Epithelial cell of esophagus (primary cell): Measurements from ENCODE around the gene TCP11L2.

ENCODE experiments used
- DNase-seq: peaks from one replicate; pipeline ENCODE4 v3.0.0; 2010; ENCODE audit warnings: low read depth
- H3K4me3 ChIP-seq: 2 replicates; pipeline ENCODE4 v1.5.1; 2011; ENCODE audit warnings: mild to moderate bottlenecking, low read length, control low read depth
- CTCF ChIP-seq: IDR thresholded peaks from 2 replicates; pipeline ENCODE4 v1.5.1; 2011; ENCODE audit warnings: low read depth, mild to moderate bottlenecking, low read length, control low read depth, inconsistent platforms; ENCODE audit not compliant: insufficient read depth; ENCODE audit errors: missing control alignments

Gene TCP11L2

GRCh38 chr12:106302401-106303201 lies at the start of gene TCP11L2:
TCP11L2 (plus strand) TSS chr12:106302733; CDS start chr12:106311076, 8,343 bp downstream.
- TF ChIP-seq CTCF: no peak
- DNase-seq: peak; percentile 81

DNA sequence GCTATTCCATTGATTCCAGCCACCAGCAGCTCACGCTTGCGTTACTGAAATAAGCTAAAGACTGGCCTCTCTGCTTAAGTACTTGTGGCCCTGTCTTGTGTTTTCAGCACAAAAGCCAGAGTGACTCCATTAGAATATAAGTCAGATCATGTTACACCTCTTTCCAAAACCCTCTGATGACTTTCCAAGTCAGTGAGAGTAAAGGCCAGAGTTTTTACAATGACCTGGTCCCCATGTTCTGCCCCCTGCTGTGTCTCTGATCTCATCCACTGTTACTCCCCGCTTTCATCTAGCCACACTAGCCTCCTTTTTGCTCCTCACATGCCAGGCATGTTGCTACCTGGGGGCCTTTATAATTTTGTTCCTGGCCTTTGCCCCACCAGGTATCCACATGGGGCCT lies 47.8 kb upstream of the TCP11L2 start:
- TF ChIP-seq CTCF: no peak
- no peak for DNase-seq
- no peak overlapping the region for H3K4me3 ChIP-seq

More at GRCh38 chr12:106302401-106303201, at the start of gene TCP11L2:
- H3K4me3 ChIP-seq: peak within 1 kb of the TSS; percentile 92

- no peak overlapping the region for H3K4me3 ChIP-seq
- no peak for DNase-seq
- TF ChIP-seq CTCF: no peak
These were observed 47.0 kb upstream of the TCP11L2 start for GRCh38 chr12:106255493-106255892.

DNA sequence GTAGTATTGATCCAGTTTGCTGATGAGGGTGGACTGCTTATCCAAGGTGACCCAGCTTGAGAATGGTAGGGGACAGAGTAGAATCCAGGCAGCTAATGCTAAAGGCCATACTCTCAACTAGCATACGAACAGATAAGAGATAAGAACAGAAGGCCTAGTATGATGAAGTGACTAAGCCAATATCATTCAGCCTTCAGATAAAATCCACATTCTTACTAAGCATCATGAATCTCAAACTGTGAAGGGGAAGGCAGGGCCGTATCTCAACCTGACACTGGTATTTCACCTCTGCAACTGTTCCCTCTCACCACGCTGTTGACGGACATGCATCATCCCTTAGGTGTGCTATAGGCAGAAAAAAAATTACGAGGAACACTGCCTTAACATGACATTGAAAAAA lies 46.6 kb upstream of the TCP11L2 start:
- H3K4me3 ChIP-seq: no peak overlapping the region
- no peak for TF ChIP-seq CTCF
- no peak for DNase-seq

DNA sequence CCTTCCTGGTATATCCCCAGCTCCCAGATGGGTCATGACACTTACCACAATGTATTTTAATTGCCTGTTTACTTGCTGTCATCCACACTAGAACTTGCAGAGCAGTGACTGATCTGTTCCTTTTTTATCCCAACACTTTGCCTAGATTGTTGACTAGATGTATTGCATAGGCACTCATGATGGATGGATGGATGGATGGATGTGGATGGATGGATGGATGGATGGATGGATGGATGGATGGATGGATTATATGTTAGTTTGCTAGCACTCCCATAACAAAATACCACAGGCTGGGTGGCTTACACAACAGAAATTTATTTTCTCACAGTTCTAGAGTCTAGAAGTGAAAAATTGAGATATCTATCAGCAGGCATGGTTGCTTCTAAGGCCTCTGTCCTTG lies 46.0 kb upstream of the TCP11L2 start:
- no peak overlapping the region for H3K4me3 ChIP-seq
- DNase-seq: no peak
- TF ChIP-seq CTCF: no peak

DNA sequence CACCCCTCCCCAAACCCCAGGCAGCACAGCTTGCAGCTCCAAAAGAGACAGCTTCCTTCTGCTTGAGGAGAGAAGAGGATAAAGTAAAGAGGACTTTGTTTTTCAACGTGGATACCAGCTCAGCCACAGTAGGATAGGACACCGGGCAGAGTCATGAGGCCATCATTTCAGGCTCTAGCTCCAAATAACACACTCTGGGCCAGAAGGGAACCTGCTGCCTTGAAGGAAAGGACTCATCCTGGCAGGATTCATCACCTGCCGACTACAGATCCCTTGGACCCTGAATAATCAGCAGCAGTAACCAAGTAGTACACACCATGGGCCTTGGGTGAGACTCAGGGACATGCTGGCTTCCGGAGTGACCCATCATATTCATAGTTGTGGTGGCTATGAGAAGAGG lies 44.3 kb upstream of the TCP11L2 start:
- no peak for DNase-seq
- H3K4me3 ChIP-seq: no peak overlapping the region
- TF ChIP-seq CTCF: no peak

DNA sequence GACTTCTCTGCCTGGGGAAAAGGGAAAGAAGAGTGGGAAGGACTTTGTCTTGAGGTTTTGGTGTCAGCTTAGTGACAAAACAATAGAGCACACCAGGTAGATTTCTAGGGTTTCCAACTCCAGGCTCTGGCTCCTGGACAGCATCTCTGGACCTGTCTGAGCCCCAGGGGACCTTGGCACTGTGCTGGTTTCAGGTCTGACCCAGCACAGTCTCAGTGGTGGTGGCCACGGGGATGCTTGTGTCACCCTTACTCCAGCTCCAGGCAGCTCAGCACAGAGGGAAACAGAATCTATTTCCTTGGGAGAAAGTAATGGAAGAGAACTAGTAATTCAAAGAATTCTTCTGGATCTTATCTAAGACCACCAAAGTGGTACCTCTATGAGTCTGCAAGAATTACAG lies 43.6 kb upstream of the TCP11L2 start:
- no peak overlapping the region for H3K4me3 ChIP-seq
- no peak for DNase-seq
- no peak for TF ChIP-seq CTCF
